ENCODE data around the gene SLC44A1.

Gene SLC44A1

GRCh38 chr9:105484226-105484625 lies 239.8 kb downstream of the SLC44A1 start:
- DNase-seq = no peak

- DNase-seq = no peak
These were observed 240.7 kb downstream of the SLC44A1 start for GRCh38 chr9:105485131-105485530.

Measured in T-helper 1 cell (primary cell).